ENCODE data around the gene ZNF714.

ZNF714 gene

GRCh38 chr19:21082011-21082975, at the start of gene ZNF714:
ZNF714 (plus strand) TSS chr19:21082203; CDS start chr19:21098269, 16,066 bp downstream.
- FAIRE-seq, result no peak

GRCh38 chr19:21045028-21045427, 37.0 kb upstream of the ZNF714 start:
- no peak for FAIRE-seq

- no peak for FAIRE-seq
These were observed 35.5 kb upstream of the ZNF714 start for GRCh38 chr19:21046489-21046888.

GRCh38 chr19:21047716-21048115, 34.3 kb upstream of the ZNF714 start:
- FAIRE-seq, result no peak

GRCh38 chr19:21052902-21053301, 29.1 kb upstream of the ZNF714 start:
- no peak for FAIRE-seq

- no peak for FAIRE-seq
These were observed 16.7 kb upstream of the ZNF714 start for GRCh38 chr19:21065336-21065735.

GRCh38 chr19:21084343-21084742, 2.3 kb downstream of the ZNF714 start:
- no peak for FAIRE-seq

- no peak for FAIRE-seq
These were observed 5.9 kb downstream of the ZNF714 start for GRCh38 chr19:21087871-21088270.

GRCh38 chr19:21092109-21092508, 10.1 kb downstream of the ZNF714 start:
- no peak for FAIRE-seq

GRCh38 chr19:21094347-21095025, 12.5 kb downstream of the ZNF714 start:
- FAIRE-seq, result no peak

- no peak for FAIRE-seq
These were observed 16.3 kb downstream of the ZNF714 start for GRCh38 chr19:21098291-21098690.

GRCh38 chr19:21101521-21102242, 19.7 kb downstream of the ZNF714 start:
- FAIRE-seq, result no peak

GRCh38 chr19:21109116-21109515, 27.1 kb downstream of the ZNF714 start:
- FAIRE-seq, result no peak

- FAIRE-seq, result no peak
These were observed 28.2 kb downstream of the ZNF714 start for GRCh38 chr19:21110183-21110582.

GRCh38 chr19:21115430-21115829, 33.4 kb downstream of the ZNF714 start:
- no peak for FAIRE-seq

GRCh38 chr19:21117041-21117907, 35.3 kb downstream of the ZNF714 start:
- FAIRE-seq, result no peak

GRCh38 chr19:21126078-21126477, 44.1 kb downstream of the ZNF714 start:
- no peak for FAIRE-seq

- no peak for FAIRE-seq
These were observed 45.0 kb downstream of the ZNF714 start for GRCh38 chr19:21127001-21127400.

GRCh38 chr19:21127898-21128297, 45.9 kb downstream of the ZNF714 start:
- no peak for FAIRE-seq

GRCh38 chr19:21128901-21129698, 47.1 kb downstream of the ZNF714 start:
- FAIRE-seq, result no peak

- no peak for FAIRE-seq
These were observed 48.2 kb downstream of the ZNF714 start for GRCh38 chr19:21130097-21130775.
